Prostate gland (tissue), 2 donors: ENCODE results near the gene ZSWIM8.

ENCODE experiments used
- CTCF ChIP-seq, 4 experiments: fragments of 200-600 bp in 2 of 4; fragments of 450-650 bp in 2 of 4; sonication (generic) in 2 of 4; IDR thresholded peaks; 1 replicate in 3 of 4; 2 replicates in 1 of 4; pipeline ENCODE4 v1.5.1; 2016 to 2019; ENCODE audit warnings: antibody characterized with exemption in 4 of 4, mild to moderate bottlenecking in 2 of 4, moderate library complexity in 2 of 4
- POLR2A ChIP-seq: fragments of 450-650 bp; IDR thresholded peaks from one replicate; pipeline ENCODE4 v1.6.1; 2016; ENCODE audit warnings: antibody characterized with exemption, mild to moderate bottlenecking

GRCh38 chr10:73798927-73799560 lies 13.6 kb downstream of the ZSWIM8 start:
- TF ChIP-seq CTCF (IDR thresholded peaks at IDR 0.05): no peak
- TF ChIP-seq POLR2A: no peak
